Right atrium auricular region (tissue), 2 donors: ENCODE data around the gene FGFR2. TPM values are rescaled to one million over a fixed set of nuclear protein-coding genes. Genes with fewer than 3 reads are reported as not detected.

Experiments used
- DNase-seq: peaks from one replicate; pipeline ENCODE4 v3.0.0-alpha.2; 2019; ENCODE audit warnings: low spot score
- H3K27ac ChIP-seq, 2 donors: fragments of 200-600 bp; sonication (generic); 1 replicate in 1 of 2; 2 replicates in 1 of 2; pipeline ENCODE4 v1.5.1; 2016 to 2019
- H3K27me3 ChIP-seq, 2 donors: fragments of 200-600 bp; sonication (generic); one replicate each; pipeline versions ENCODE4 v1.5.1 to v1.6.0; 2017 to 2019
- H3K36me3 ChIP-seq: fragments of 200-600 bp; sonication (generic); one replicate; pipeline ENCODE4 v1.5.1; 2016
- H3K4me1 ChIP-seq, 2 donors: fragments of 200-600 bp; sonication (generic); one replicate each; pipeline versions ENCODE4 v1.5.1 to v1.6.0; 2017 to 2019
- H3K4me3 ChIP-seq, 2 donors: fragments of 200-600 bp; sonication (generic); 1 replicate in 1 of 2; 2 replicates in 1 of 2; pipeline ENCODE4 v1.5.1; 2017 to 2019; ENCODE audit warnings: mild to moderate bottlenecking in 1 of 2, moderate library complexity in 1 of 2
- H3K9me3 ChIP-seq, 2 donors: fragments of 200-600 bp; sonication (generic); one replicate each; pipeline ENCODE4 v1.5.1; 2019
- total RNA-seq, 2 donors: library from RNA; depleted of rRNA; stranded (reverse); fragments of >200 nt; gene quantifications; one replicate each; pipeline ENCODE4 v1.1.0, GENCODE V29; 2016
- TF ChIP-seq, protein P1 (sequence below), 2 donors: fragments of 200-600 bp; sonication (generic); IDR thresholded peaks; one replicate each; pipeline ENCODE4 v1.5.1; 2019; ENCODE audit warnings: antibody characterized with exemption in 2 of 2

FGFR2 gene
- total RNA-seq, 2 donors from 2014 or later = 2.8 to 19.0 TPM

DNA sequence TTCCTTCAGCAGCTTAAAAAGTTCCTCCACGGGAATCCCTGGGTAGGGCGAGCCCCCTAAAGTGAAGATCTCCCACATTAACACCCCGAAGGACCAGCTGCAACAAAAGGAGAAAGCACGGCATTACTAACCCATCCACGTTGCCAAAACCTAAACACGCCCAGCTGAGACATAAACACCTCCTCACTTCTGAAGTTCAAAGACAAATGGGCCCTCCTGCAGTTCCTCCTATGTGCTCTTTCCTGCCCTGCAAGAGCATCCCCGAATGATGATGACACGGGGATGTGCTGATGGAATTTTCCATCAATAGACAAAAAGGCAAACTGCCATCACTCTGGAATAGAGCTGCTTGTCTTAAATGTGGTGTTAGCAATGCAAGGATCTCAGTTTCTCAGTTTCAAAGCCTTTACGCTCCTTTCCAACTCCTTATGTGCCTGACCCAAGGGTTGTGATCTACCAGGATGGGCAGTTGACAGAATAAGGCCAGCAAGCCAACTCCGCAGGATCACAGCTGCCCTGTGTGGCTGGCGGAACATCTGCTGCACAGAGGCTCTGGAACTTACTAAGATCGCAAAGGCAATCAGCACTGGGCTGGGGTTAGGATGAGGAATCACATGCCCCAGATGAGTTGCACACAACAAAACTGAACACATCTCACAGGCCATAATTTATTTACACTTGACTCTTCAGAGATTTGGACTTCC, 112.7 kb downstream of the FGFR2 start:
- TF ChIP-seq, protein P1, sequence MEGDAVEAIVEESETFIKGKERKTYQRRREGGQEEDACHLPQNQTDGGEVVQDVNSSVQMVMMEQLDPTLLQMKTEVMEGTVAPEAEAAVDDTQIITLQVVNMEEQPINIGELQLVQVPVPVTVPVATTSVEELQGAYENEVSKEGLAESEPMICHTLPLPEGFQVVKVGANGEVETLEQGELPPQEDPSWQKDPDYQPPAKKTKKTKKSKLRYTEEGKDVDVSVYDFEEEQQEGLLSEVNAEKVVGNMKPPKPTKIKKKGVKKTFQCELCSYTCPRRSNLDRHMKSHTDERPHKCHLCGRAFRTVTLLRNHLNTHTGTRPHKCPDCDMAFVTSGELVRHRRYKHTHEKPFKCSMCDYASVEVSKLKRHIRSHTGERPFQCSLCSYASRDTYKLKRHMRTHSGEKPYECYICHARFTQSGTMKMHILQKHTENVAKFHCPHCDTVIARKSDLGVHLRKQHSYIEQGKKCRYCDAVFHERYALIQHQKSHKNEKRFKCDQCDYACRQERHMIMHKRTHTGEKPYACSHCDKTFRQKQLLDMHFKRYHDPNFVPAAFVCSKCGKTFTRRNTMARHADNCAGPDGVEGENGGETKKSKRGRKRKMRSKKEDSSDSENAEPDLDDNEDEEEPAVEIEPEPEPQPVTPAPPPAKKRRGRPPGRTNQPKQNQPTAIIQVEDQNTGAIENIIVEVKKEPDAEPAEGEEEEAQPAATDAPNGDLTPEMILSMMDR (IDR thresholded peaks at IDR 0.05) = no peak
- Histone ChIP-seq H3K27ac (no peak overlapping the region), H3K4me3 (no peak overlapping the region), H3K27me3 (no peaks in the 10 kb centered on the region), H3K36me3 (no peaks in the 10 kb centered on the region), H3K9me3 (no peaks in the 10 kb centered on the region), H3K4me1 (peaks cover 0 to 2% of the 10 kb centered on the region in 2 donors)
- DNase-seq = no peak

DNA sequence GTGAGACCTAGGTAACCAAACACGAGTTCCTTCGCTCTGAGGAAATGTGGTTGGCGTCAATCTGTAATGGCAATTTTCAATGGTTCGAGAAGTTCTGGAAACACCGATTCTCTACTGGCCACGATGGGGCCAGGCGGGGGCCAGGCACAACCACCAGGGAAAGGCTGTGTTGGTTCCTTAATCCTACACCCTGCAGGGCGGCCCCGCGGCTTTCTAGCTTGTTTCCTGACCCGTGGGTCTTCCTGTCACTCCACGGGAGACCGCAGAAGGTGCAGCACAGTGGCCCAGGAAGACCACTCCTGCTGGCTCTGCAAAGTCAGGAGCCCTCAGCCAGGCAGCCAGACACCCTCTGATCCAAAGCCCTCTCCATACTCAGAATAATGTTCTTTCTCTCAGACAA, 113.4 kb downstream of the FGFR2 start:
- Histone ChIP-seq H3K36me3 (no peaks in the 10 kb centered on the region), H3K4me3 (no peak overlapping the region), H3K27me3 (no peaks in the 10 kb centered on the region), H3K4me1 (no peaks in the 10 kb centered on the region), H3K27ac (no peak overlapping the region), H3K9me3 (no peaks in the 10 kb centered on the region)
- DNase-seq = no peak
- TF ChIP-seq, protein P1 (IDR thresholded peaks at IDR 0.05) = no peak

DNA sequence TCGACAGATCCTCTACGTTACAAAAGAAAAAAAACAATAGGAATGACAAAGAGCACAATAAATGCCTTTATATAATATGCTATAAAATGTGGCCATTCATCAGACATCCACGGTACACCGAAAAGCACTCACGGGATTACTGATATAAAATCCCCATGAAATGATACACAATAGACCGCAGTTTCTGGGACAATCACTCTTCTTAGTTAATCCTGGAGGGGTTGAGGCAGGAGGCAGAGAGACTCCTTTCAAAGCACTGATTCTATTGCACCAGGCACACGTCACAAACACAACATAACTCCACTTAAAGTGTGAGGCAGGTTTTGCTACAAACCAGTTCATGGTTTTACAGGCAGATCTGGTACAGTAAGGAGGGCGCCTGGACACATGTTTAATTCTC, 113.8 kb downstream of the FGFR2 start:
- TF ChIP-seq, protein P1 (IDR thresholded peaks at IDR 0.05) = no peak
- Histone ChIP-seq H3K27me3 (no peaks in the 10 kb centered on the region), H3K4me3 (no peak overlapping the region), H3K9me3 (no peaks in the 10 kb centered on the region), H3K27ac (no peak overlapping the region), H3K4me1 (no peaks in the 10 kb centered on the region), H3K36me3 (no peaks in the 10 kb centered on the region)
- DNase-seq = no peak

DNA sequence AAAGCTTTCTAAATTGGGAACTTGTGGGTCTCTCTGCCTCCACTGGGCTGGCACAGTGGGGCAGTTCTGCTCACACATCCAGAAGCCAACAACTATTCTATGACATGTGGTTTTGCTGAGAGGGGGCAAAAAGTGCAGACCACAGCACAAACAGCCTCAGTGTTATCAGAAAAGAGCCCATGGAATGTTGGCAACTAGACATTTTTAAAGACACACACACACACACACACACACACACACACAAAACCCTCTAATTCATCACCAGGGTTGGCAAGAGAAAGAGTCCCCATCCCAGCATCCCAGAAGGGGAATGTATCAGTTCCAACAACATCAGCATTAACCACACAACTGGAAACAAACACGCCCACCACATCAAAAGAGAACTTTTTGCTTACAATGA, 117.1 kb downstream of the FGFR2 start:
- Histone ChIP-seq H3K27ac (no peak overlapping the region), H3K4me1 (no peaks in the 10 kb centered on the region), H3K27me3 (no peaks in the 10 kb centered on the region), H3K4me3 (no peak overlapping the region), H3K36me3 (no peaks in the 10 kb centered on the region), H3K9me3 (no peaks in the 10 kb centered on the region)
- DNase-seq = no peak
- TF ChIP-seq, protein P1 (IDR thresholded peaks at IDR 0.05) = no peak

DNA sequence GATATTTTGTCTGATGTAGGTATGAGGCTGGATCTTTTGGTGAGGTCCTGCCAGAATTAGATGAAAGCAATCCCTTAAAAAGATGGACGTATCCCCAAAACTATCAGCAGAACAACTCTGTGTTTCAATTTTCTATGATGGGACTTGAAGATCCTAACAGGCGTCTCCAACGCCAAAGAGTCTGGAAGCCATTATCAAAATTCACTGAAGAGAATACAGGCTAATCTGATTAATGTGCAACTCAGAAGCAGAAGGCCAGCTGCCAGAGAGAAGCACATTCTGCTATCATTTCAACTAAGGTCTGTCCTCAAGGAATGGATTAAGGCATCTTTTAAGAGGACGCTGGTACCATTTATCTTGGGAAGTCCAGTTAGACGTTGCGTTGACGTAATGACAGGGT, 119.7 kb downstream of the FGFR2 start:
- no peaks in the 10 kb centered on the region for H3K36me3 ChIP-seq

More for the DNA sequence above, 119.7 kb downstream of the FGFR2 start:
- no peak for DNase-seq
- no peaks in the 10 kb centered on the region for H3K9me3 ChIP-seq
- H3K4me1 ChIP-seq = no peaks in the 10 kb centered on the region
- H3K27ac ChIP-seq = no peak overlapping the region
- H3K4me3 ChIP-seq = no peak overlapping the region
- no peaks in the 10 kb centered on the region for H3K27me3 ChIP-seq
- TF ChIP-seq, protein P1 (IDR thresholded peaks at IDR 0.05) = no peak
